Renal cortical epithelial cell (primary cell): ENCODE data around the gene HOXC5. TPM values are rescaled to one million over a fixed set of nuclear protein-coding genes. Genes with fewer than 3 reads are reported as not detected.

Source experiments
- DNase-seq: peaks from one replicate; pipeline ENCODE4 v3.0.0-alpha.2; 2011; ENCODE audit warnings: low read depth
- total RNA-seq: library from RNA; depleted of rRNA; stranded (reverse); fragments of >200 nt; gene quantifications from 2 replicates; pipeline ENCODE4 v1.2.3, GENCODE V29; 2014

HOXC5 gene
- total RNA-seq, 1 donor from 2014 or later, result 0.80 TPM

DNA sequence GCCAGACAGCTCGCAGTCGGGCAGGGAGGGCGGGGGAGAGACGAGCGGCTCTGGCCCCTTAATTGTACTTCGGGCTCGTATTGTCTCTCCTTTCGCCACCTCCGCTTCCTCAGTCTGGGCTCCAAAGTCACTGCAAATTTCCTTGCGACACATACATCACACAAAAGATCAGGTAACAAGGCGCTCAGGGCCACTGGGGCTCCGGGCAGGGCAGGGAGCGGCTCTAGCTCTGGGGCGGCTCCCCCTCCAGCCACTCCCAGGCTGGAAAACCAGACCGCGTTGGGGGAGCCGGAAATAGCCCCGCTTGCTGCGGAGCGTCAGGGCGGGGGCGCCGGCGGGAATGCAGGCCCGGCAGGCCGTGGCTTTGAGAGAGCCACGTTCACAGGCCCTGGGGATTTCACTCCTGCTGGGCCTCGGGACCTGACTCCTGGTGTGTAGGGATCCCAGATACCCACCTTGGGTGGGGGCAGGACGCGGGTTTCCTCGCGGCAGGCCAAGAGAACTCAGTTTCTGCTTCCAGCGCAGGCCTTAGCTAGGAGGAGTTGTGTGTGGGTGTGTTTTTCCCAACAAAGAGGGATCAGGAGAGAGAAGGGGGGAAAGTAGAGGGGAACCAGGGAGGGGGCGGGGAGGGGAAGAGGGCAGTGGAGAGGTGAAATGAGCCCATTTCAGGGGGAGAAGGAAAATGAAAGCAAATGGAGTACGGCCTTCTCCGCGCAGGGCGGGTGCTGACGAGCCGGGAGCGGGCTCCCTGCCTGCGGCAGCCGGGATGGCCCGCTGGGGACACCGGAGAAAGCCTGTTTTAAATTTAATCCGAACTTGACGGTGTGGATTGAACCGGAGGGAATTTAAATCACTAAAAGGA, 37.2 kb upstream of the HOXC5 start:
- no peak for DNase-seq

DNA sequence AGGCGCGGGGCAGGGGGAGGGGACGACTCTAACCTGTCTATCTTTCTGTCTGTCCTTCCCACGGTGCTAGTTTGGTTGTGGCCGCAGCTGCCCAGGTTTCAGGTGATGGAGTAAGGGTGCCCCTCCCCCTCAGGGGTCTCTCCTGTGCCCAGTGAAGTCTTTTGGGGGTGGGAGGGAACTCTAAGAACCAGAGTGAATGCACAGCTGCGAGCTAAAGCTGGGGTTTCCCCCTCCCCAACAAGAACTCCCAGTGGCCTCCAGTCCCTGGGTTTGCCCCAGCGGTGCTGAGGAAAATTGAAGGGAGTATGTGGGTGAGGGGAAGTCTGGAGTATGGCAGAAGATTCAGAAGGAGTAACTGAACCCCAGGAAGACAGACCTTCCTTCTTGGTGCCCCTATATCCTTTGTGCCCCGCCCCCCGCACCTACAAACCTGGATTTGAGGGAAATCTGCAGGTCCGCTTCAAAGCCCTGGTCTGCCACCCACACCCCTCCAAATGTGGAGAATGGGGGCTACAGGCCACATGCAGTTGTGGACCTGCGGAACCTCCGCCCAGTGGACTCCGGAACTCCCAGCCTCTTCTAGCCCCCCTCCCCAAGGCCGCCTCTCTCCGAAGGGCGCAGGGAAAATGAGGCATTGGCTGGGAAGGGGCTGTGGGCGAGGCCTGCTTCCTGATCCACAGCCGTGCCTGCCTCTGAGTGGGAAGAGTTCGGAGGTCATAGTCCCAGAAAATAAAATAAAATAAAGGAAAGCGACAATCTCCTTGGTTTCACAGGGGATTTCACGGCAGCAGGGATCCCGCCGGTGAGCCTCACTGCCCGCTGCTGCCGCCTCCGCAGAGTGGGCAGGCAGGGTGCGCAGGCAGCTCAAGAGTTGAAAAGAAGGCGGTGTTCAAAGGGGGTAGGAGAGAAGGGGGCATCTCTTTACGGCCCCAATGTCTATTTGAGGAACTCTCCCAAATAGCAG, 36.3 kb upstream of the HOXC5 start:
- DNase-seq, result no peak

DNA sequence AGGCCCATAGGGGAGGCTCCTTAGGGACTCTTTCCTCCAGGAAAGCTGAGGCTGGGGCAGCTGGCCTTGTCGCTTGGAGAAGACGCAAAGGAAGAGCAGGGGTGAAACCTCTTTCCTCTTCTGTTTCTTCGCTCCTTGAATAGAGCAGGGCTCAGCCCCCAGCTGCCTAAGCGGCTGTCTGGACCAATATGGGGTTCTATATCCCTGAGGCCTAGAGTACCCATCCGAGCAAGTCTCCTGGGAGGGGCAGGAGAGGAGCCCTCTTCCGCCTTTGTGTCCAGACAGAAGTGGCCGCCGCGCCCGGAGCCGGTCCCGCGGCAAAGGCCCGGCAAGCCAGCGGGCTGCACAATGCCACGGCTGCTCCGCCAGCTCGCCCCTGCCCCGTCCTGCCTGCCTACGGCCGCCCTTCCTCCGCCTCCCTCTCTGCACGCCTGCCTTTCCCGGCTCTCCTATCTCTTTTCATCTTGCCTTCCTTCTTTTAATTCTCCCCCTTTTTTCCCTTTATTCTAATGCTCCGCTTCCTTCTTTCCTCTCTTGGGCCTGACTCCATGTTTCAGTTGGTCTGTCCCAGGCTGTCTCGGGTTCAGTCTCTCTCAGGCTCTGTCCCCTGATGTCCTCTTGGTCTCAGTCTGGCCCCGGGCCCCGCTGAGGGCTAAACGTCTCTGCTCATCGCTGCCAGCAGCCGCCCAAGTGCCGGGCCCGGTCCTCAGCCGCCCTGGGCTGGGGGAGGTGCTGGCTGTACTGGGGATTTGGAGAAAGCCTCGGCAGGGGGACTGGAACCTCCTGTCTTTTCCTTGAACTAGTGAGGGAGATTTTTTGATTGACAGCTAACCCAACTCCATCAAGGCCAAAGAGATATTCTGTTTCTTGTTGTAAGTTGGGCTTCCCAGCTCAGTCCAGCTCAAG, 35.4 kb upstream of the HOXC5 start:
- no peak for DNase-seq

DNA sequence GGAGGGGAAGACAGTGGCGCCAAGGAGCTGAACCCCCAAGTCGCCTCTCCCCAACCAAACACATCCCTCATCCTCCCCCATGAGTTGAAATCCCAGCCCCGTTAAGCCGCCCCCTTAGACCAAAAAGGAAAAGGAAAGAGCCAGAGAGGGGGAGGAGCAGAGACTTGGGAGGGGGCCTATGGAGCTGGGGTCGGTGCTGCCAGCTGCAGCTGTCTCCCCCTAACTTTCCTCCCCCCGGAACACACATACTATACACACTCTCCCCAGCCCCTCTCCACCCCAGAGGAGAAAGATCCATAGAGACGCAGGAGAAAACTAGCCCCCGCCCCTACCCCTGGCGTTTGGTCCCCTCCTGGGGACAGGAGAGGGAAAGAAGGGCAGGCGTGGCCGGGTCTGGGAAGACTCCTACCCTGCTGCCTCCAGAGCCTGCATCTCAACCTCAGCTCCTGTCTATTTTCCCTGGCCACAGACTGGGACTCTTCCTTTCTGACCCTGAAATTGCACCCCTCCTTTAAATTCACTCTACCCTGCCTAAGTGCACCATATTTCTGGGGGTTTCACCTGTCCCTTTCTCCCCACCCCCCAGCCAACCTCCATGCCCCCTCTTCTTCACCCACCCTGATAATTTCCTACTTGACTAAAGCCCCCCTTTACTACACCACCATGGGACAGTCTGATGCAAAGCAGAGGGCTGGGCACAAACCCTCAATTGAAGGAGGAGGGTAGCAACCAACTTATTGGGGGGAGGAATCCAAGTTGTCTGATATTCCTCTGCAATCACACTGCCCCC, 34.5 kb upstream of the HOXC5 start:
- no peak for DNase-seq

DNA sequence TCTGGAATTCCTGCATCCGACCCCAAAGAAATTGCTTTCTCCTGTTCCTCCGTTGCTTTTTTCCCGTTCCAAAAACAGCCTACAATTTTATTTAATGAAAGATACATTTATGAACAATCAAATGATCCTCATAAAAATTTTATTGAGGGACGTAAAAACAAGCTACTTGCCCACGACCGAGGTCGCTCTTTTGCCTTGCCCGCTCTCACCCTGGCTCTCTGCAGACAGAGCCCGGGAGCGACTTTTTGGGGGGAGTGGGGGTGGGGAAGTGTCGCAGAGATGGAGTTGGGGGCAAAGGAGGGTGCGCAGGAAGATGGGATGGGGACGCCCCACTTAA, 34.0 kb upstream of the HOXC5 start:
- DNase-seq, result no peak

DNA sequence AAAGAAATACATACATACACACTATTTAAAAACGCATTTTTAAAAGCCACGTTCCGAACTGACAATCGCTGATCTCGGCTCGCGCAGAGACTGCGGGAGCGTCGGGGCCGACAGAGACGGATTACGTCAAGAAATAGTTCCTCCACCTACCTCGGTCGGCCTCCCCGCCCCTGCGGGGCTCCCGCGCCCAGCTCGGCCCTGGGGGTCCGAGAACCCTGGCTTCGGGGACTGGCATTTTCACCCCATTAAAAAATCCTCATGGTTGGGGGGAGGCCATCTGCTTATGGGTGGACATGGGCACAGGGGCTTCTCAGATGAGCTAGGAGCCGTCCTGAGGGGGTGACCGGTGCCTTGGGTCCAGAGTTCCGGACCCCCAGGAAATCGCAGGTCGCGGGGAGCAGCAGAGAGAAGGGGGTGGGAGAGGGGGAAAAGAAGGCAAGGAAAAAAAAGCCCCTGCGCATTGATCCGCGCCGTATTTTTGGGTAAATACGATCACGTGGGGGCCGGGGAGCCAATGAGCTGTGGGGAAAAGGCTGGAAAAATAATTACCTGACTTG, 33.2 kb upstream of the HOXC5 start:
- no peak for DNase-seq

DNA sequence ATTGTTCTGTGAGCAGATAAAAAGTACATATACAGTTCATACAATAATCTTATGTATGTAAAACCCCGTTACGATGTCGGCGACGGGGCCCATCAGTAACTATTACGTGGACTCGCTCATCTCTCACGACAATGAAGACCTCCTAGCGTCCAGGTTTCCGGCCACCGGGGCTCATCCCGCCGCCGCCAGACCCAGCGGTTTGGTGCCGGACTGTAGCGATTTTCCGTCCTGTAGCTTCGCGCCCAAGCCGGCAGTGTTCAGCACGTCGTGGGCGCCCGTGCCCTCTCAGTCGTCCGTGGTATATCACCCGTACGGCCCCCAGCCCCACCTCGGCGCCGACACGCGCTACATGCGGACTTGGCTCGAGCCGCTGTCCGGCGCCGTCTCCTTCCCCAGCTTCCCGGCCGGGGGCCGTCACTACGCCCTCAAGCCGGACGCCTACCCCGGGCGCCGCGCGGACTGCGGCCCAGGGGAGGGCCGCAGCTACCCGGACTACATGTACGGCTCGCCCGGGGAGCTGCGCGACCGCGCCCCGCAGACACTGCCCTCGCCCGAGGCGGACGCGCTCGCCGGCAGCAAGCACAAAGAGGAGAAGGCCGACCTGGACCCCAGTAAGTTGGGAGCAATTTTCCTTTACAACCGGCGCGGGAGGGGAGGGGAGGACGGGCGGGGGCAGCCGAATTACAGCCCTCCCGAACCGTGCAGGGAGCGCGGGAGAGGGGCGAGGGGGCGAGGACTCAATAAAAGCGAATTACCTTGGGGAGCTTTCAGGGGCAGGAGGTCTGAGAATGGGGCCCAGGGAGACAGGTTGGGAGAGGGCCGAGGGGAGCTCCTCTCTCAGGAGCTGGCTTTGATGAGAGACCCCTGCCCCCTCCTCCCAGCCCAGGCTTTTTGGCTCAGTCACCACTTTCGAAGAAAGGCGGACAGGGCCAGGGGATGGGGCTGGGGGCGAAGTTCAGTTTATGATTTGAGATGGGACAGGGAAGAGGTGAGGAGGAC, 32.4 kb upstream of the HOXC5 start, which contains the start of gene HOXC9:
TSS of gene HOXC9 (plus strand) at position 46 of the 999 bp plus-strand sequence. CDS start at position 74, 28 bp downstream.
- no peak for DNase-seq

DNA sequence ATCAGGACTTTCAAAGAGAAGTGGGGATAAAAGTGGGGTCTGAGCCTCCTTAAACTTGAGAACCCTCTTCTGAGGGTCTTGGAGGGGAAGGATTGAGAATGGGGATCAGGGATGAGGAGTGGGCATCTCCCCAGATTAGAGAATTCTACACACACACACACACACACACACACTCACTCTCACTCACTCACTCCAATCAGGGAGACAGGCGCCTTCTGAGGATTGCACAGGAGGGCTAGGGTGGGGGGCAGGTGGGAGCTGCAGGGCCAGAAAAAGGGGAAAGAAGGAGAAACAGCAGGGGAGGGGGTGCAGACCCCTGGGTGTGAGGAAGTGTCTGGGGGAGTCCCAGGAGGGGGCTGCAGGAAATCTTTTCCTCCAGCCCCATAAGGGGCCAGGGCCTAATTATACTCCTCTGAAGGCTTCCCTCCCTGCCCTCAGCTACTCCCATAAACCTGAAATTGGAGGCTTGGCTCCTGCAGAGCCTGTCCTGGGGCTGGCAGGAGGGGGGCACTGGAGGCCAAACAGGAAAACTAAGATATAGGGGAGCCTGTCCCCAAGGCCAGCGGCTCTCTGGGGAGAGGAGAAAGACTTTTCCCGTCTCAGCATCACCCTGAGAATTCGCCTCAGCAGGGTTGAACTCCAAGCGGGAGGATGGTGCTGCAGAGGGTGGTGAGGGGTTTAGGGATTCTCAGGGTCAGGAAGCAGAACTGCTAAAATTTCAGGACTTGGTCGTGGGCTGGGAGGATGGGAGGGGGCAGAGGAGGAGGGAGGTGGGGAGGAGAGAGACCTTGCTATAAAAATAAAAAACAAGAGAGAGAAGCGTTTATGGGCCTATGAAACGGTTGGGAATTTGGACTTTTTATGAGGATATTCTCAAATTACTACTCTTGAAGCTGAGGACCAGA, 31.3 kb upstream of the HOXC5 start:
- DNase-seq, result no peak

DNA sequence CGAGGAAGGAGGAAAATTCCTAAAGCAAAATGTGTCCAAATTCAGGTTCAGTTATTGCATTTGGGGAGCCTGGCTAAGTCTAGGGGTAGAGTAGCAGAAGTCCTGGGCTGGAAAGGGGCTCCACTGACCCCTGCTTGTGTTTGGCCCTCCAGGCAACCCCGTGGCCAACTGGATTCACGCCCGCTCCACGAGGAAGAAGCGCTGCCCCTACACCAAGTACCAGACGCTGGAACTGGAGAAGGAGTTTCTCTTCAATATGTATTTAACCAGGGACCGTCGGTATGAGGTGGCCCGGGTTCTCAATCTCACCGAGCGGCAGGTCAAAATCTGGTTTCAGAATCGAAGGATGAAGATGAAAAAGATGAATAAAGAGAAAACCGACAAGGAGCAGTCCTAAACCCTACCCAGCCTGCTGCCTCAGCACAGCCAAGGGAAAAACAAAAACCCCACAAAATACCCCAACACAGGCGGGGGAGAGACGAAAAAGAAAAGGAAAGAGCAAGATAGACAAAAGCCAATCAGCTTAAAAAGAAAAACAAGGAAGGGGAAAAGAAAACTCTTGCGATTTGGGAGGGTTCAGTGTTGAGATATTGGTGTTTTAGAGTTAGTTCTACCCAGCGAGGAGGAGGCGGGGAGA, 30.5 kb upstream of the HOXC5 start:
- DNase-seq, result no peak

DNA sequence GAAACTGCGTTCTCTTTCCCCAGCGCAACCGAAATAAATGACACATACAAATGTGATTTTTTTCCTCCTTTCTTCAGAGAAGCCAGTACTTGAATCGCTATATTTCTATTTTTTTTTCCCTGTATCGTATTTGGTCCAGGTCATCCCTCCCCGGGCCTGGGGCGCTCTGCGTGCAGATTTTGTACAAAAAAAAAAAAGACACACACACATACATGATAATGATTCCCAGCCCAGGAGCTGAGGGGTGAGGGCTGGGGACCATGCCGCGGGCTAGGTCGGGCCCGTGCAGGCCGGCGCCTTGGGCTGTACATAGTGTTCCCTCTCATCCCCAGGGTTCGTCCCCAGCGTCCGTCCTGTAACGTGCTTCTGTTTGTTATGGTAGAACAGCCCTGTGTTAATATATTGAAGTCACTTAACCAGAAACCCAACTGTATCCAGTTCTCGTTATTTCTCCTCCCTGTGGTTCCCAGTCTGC, 29.9 kb upstream of the HOXC5 start:
- DNase-seq, result no peak

DNA sequence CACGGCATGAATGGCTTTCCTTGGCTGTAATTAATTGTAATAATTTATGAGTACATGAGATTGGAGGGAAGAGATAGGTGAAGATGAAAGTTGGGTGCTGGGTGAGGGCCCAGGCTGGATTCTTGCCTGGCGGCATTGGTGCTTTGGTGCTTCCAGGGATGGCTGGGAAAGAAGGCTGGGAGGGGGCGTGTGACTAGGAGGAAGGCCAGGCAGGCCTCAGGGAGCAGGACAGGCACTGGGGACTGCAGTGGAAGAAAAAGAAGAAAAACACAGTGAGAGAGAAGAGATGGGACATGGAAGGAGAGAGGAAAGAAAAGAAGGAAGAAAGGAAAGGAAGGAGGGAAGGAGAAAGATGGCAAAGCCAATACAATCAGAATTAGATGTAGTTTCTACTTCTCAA, 29.2 kb upstream of the HOXC5 start:
- no peak for DNase-seq

DNA sequence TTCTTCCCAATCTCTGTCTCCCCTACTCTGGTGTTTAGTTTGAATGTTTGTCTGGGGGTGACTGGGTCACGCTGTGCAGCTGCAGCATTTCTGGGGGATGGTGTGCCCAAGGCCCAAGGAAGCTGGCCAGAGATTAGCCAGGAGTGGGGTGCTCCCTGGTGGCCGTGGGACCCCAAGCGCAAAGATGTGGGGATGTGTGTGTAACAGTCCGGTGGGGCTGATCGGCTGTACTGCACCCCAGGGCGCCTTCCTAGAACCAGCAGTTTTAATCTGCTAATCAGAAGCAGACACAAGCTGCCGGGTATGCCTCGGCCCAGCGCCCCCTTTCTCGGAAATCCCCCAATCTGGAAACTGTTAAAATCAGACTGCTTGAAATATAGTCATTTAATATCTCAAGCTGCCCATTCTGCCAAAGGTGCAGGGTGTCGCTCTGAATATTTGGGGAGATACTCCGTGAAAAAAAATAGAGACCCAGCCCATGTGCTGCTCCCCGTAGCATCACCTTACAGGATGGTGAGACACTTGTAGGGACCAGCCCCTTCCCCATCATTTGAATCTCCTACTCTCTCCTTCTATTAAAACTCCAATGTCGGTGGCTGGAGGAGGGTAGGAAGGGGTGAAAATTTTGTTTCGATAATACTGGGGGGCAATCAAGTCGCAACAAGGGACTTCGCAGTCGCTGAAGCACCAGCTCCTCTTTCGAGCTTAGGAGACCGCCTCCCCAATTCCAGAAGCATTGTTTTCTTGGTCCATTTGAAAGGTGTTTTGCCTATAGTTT, 28.6 kb upstream of the HOXC5 start:
- no peak for DNase-seq

DNA sequence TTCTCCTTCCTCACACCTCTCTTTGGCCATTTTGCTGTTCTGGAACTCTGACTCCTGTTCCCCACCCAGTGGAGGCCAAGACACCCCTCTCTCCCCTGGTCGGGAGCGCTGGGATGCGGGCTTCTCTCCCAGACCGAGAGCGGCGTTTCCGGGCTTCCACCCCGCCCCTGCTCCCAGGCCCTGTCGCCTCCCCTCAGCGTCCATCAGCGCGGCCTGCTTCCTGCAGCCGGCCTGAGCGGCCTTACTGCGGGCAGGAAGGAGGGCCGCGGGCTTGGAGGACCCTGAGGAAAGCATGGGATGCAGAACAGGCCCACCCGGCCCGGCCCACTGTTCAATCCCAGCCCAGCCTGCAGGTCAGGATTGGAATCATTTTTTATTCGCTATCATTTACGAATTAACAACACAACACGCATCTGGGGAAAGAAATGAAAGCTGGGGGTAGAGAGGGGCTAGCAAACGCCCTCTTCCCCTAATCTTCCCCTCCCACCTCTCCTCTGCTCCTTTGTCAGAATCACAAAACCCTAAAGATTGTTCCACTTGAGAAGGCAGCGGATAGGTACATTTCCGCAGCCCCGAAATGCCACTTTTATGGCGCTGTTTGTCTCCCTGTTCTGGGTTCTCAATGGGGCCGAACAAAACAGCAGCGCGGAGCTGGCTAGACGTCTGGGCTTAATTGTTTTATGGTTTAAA, 27.9 kb upstream of the HOXC5 start:
- no peak for DNase-seq

DNA sequence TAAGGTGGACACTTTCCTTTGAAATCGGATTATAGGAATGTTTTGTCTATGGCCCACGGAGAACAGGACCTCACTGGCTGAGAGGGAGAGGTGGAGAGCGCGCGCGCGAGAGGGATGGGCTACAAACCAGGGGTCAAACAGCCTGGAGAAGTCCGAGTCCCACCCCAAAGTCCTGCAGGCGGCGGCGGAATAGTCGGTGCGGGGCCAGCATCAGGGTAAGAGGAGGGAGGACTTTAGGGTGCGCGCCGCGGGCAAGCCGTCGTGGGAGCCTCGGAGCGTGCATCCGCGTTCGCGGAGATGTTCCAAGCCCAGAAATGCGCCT, 27.4 kb upstream of the HOXC5 start:
- no peak for DNase-seq

DNA sequence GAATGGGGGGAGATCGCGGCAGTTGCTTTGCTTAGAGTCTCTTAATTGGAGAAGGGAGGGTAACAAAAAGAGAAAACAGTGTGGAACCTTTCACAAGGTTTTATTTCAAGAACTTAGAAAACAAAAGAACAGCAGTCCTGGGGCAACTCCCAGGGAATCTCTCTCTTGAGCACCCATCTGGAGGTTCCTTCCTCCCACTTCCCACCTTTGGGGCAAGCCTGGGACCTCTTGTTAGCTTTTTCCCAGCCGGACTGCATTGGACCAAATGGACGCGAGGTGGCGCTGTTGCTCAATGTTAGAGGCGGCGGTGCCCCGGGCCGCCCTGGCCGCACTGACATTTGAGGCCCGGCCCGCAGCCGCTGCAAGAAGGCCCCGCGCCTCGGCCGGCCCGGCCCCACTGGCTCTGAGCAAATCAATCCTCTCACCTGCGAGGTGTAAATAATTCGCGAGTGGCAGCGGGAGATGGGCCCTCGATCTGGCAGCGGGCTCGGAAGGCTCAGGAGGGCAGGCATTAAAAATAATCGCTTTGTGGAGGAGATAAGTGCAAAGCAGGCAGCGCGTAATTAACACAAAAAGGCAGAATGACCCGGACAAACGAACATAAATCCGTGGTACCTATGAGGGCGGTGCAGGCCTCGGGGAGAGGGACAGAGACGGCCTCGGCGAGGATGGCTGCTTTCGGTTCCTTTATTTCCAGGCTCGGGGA, 26.8 kb upstream of the HOXC5 start:
- DNase-seq, result no peak
